ENCODE measurements around the gene AUTS2. TPM values are rescaled to one million over a fixed set of nuclear protein-coding genes. Genes with fewer than 3 reads are reported as not detected.

Gene AUTS2
- total and polyA plus RNA-seq, 9 of the 15 experiments (the other 6 are each of a cell fraction or from before 2014, with no cell fraction given), result 0.58 TPM; not detected in 8

- DNase-seq (ENCODE audit: extremely low read depth in 1 of 4, low spot score in 3 of 4) (no peak), FAIRE-seq (no peak), ATAC-seq (no peak)
- Histone ChIP-seq H3K9ac (ENCODE audit: insufficient read depth in 1 of 2, low read depth in 2 of 2, low read length in 2 of 2) (no peak overlapping the region), H2AFZ (ENCODE audit: low read depth, low read length) (no peak overlapping the region), H3K27ac (ENCODE audit: extremely low read depth, low read depth, low read length) (no peak overlapping the region), H3K4me1 (replicated peaks in 1 of 2; ENCODE audit: control insufficient read depth in 2 of 2, insufficient read depth in 2 of 2, low read length in 2 of 2) (no peaks in the 10 kb centered on the region), H3K36me3 (ENCODE audit: control insufficient read depth, insufficient read depth, low read length) (no peaks in the 10 kb centered on the region), H3K9me1 (ENCODE audit: control insufficient read depth, insufficient read depth, low read length) (no peaks in the 10 kb centered on the region), H4K20me1 (replicated peaks; ENCODE audit: control insufficient read depth, insufficient read depth, low read length) (no peaks in the 10 kb centered on the region), H3K4me2 (ENCODE audit: insufficient read depth, low read length) (no peak overlapping the region), H3K79me2 (ENCODE audit: control insufficient read depth, insufficient read depth, low read length) (no peaks in the 10 kb centered on the region), H3K4me3 (no peak overlapping the region), H3K27me3 (ENCODE audit: control insufficient read depth in 2 of 2, insufficient read depth in 2 of 2, low read length in 2 of 2) (peaks cover 13 to 22% of the 10 kb centered on the region in 2 experiments; a peak in 3 of 5 replicates), H3K9me3 (replicated peaks; ENCODE audit: control insufficient read depth, insufficient read depth, low read depth, low read length) (no peaks in the 10 kb centered on the region)
- ChIA-PET CTCF (ENCODE audit: low intra/inter-chr PET ratio) (no interaction called here), POLR2A (interaction anchor here (1.6 kb wide), 1 partner anchor 11 kb away, joined by 4 read pairs; no protein-coding TSS in a partner anchor)
- intact Hi-C loops (cut with micrococcal nuclease), result no loop called here
- no TSS peak for BruUV-seq (replicated peaks)
- in situ Hi-C loops (cut with MboI), result no loop called here
- WGBS (ENCODE audit: insufficient coverage, low coverage, missing lambda C conversion rate), result under 1% methylated on average over 12 of the region's 12 CpGs
- no peak for TF ChIP-seq COPS2 (conservative IDR thresholded peaks at IDR 0.05)
- TF ChIP-seq ZNF655 (CRISPR knock-in tag; IDR thresholded peaks at IDR 0.05), result no peak
- no peak for TF ChIP-seq HOMEZ (CRISPR knock-in tag; IDR thresholded peaks at IDR 0.05)
- no peak for TF ChIP-seq GTF3C2 (IDR thresholded peaks at IDR 0.05; ENCODE audit: borderline replicate concordance, extremely low read depth, insufficient read length)
- no peak for TF ChIP-seq KAT7 (CRISPR knock-in tag; IDR thresholded peaks at IDR 0.05; ENCODE audit: borderline replicate concordance)
- no peak for TF ChIP-seq ASH1L (IDR thresholded peaks at IDR 0.05; ENCODE audit: borderline replicate concordance, low read depth, partially characterized antibody)
- TF ChIP-seq ZNF778 (CRISPR knock-in tag; IDR thresholded peaks at IDR 0.05), result no peak
- no peak for TF ChIP-seq ZNF785 (CRISPR knock-in tag; IDR thresholded peaks at IDR 0.05)
- no peak for TF ChIP-seq ZNF780A (CRISPR knock-in tag; IDR thresholded peaks at IDR 0.05)
- no peak for TF ChIP-seq NR2C1 (IDR thresholded peaks at IDR 0.05)
- TF ChIP-seq NR2C1 (tag; IDR thresholded peaks at IDR 0.05), result no peak
- TF ChIP-seq ZNF3 (CRISPR knock-in tag; IDR thresholded peaks at IDR 0.05), result no peak
- no peak for TF ChIP-seq EGR1 (conservative IDR thresholded peaks at IDR 0.05)
- TF ChIP-seq ZNF584 (CRISPR knock-in tag; IDR thresholded peaks at IDR 0.05; ENCODE audit: low read depth), result no peak
- no peak for TF ChIP-seq CCAR2 (IDR thresholded peaks at IDR 0.05; ENCODE audit: low read depth, low read length)
- no peak for TF ChIP-seq CHD1 (IDR thresholded peaks at IDR 0.05; ENCODE audit: low read length)
- TF ChIP-seq ZFP36 (IDR thresholded peaks at IDR 0.05; ENCODE audit: low read depth, low read length, partially characterized antibody), result no peak
These were observed 808.1 kb downstream of the AUTS2 start for GRCh38 chr7:70406186-70406949.
